ENCODE measurements around the gene PRSS37. TPM values are rescaled to one million over a fixed set of nuclear protein-coding genes. Genes with fewer than 3 reads are reported as not detected.

The PRSS37 gene
- total and polyA plus RNA-seq, 10 donors = not detected

DNA sequence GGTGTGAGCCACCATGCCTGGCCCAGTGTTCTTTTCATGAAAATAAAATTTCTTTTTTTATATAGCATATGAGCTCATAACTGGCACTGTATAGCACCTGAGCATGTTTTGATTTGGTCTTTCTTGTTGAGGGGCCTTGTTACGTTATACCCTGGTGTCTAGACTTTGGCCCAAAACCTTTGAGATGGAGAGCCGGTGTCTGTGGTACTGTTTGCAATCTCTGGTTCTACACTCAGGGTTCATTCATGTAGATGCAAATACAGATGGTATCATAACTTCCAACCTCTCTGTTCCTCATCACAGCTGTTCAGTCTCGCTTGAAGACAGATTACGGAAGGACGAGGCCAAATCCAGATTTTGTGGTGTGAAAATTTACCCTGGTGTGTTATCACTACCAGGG lies 51.4 kb downstream of the PRSS37 start, which contains the start of gene TAS2R5:
TSS of gene TAS2R5 (plus strand) at position 301 of the 400 bp plus-strand sequence. CDS start 145 bp downstream, outside the sequence.
- Histone ChIP-seq H3K27me3 (replicated peaks in 1 of 7) (no peaks in the 10 kb centered on the region), H3K4me3 (no peak within 1 kb of the TSS), H3K36me3 (peaks cover 0 to 36% (median 11%) of the 10 kb centered on the region in 6 donors), H3K27ac (no peak within 1 kb of the TSS), H3K9me3 (no peaks in the 10 kb centered on the region), H3K4me1 (peaks cover 0 to 9% (median 0%) of the 10 kb centered on the region in 6 donors)
- 76 to 98% (median 88%) methylated on average over 5 of the region's 5 CpGs for WGBS, 5 donors
- no peak for TF ChIP-seq POLR2AphosphoS5 (IDR thresholded peaks at IDR 0.05)
- TF ChIP-seq, protein P1, sequence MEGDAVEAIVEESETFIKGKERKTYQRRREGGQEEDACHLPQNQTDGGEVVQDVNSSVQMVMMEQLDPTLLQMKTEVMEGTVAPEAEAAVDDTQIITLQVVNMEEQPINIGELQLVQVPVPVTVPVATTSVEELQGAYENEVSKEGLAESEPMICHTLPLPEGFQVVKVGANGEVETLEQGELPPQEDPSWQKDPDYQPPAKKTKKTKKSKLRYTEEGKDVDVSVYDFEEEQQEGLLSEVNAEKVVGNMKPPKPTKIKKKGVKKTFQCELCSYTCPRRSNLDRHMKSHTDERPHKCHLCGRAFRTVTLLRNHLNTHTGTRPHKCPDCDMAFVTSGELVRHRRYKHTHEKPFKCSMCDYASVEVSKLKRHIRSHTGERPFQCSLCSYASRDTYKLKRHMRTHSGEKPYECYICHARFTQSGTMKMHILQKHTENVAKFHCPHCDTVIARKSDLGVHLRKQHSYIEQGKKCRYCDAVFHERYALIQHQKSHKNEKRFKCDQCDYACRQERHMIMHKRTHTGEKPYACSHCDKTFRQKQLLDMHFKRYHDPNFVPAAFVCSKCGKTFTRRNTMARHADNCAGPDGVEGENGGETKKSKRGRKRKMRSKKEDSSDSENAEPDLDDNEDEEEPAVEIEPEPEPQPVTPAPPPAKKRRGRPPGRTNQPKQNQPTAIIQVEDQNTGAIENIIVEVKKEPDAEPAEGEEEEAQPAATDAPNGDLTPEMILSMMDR (IDR thresholded peaks at IDR 0.05 in 8 of 11, conservative IDR thresholded peaks at IDR 0.05 in 3 of 11) = no peak
- no peak for TF ChIP-seq POLR2A (IDR thresholded peaks at IDR 0.05)
- intact Hi-C loops (cut with DNase I; ENCODE audit: low total_unique reads) = no loop called here
- no peak for DNase-seq

DNA sequence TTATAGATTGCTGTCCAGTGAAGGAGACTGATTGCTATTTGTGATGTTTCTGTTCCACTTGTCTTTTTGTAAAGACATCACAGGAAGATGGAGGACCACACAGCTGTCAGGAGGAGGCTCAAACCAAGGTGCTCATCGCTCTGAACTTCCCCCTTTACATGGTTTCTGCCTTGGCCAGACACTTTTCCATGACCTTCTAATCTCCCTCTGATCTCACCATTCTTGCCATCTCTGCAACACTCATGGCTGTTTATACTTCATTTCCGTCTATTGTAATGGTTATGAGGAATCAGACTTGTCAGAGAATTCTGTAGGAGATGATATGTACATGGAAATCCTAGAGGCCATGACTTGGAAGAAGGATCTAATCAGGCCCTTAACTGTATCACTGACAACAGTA lies 53.0 kb downstream of the PRSS37 start:
- WGBS, 5 donors = 69 to 87% (median 82%) methylated on average over 2 of the region's 2 CpGs
- Histone ChIP-seq H3K27me3 (replicated peaks in 1 of 7) (no peaks in the 10 kb centered on the region), H3K27ac (no peak overlapping the region), H3K4me1 (peaks cover 0 to 9% (median 0%) of the 10 kb centered on the region in 6 donors), H3K36me3 (peaks cover 0 to 29% (median 11%) of the 10 kb centered on the region in 6 donors), H3K9me3 (no peaks in the 10 kb centered on the region), H3K4me3 (no peak overlapping the region)
- TF ChIP-seq POLR2A (IDR thresholded peaks at IDR 0.05) (no peak), POLR2AphosphoS5 (IDR thresholded peaks at IDR 0.05) (no peak)
- TF ChIP-seq, protein P1 (IDR thresholded peaks at IDR 0.05 in 8 of 11, conservative IDR thresholded peaks at IDR 0.05 in 3 of 11) = no peak
- DNase-seq = no peak
- intact Hi-C loops (cut with DNase I; ENCODE audit: low total_unique reads) = no loop called here

Other genes starting within 250 kb of the PRSS37 start
- 10 to 100 TPM; 37.9 to 68.4 (median 59.3) TPM for gene DENND11, start 139.3 kb downstream of the PRSS37 start, total RNA-seq
- gene DENND11, start 139.3 kb downstream of the PRSS37 start, polyA plus RNA-seq = 10 to 100 TPM in 1 of 3 donors, 1 to 10 TPM in 2; 7.6 to 14.4 (median 7.9) TPM
- not detected for gene WEE2, start 133.1 kb downstream of the PRSS37 start, total RNA-seq
- gene WEE2, start 133.1 kb downstream of the PRSS37 start, polyA plus RNA-seq = under 1 TPM in 1 of 3 donors, not detected in 2; 0.04 TPM
- 100 to 1,000 TPM in 2 of 7 donors, 10 to 100 TPM in 5; 69.3 to 122 (median 83.2) TPM for gene SSBP1, start 103.1 kb downstream of the PRSS37 start, total RNA-seq
- 100 to 1,000 TPM; 145 to 185 (median 166) TPM for gene SSBP1, start 103.1 kb downstream of the PRSS37 start, polyA plus RNA-seq
- 1 to 10 TPM; 1.5 to 9.3 (median 4.8) TPM for gene TAS2R3, start 77.4 kb downstream of the PRSS37 start, total RNA-seq
- not detected for gene TAS2R3, start 77.4 kb downstream of the PRSS37 start, polyA plus RNA-seq
- 1 to 10 TPM in 6 of 7 donors, under 1 TPM in 1; 0.94 to 4.8 (median 2.6) TPM for gene TAS2R4, start 64.8 kb downstream of the PRSS37 start, total RNA-seq
- gene TAS2R4, start 64.8 kb downstream of the PRSS37 start, polyA plus RNA-seq = under 1 TPM; 0.17 to 0.48 (median 0.17) TPM
- gene TAS2R5, start 51.3 kb downstream of the PRSS37 start, total RNA-seq = 1 to 10 TPM; 1.7 to 5.7 (median 2.9) TPM
- 1 to 10 TPM in 1 of 3 donors, under 1 TPM in 2; 0.58 to 1.0 (median 0.63) TPM for gene TAS2R5, start 51.3 kb downstream of the PRSS37 start, polyA plus RNA-seq
- gene OR9A4, start 74.9 kb upstream of the PRSS37 start, total RNA-seq = not detected
- not detected for gene OR9A4, start 74.9 kb upstream of the PRSS37 start, polyA plus RNA-seq
- gene CLEC5A, start 105.5 kb upstream of the PRSS37 start, total RNA-seq = 1 to 10 TPM in 5 of 7 donors, under 1 TPM in 2; 0.41 to 5.8 (median 1.5) TPM
- gene CLEC5A, start 105.5 kb upstream of the PRSS37 start, polyA plus RNA-seq = under 1 TPM; 0.09 to 0.48 (median 0.27) TPM
- not detected for gene TAS2R38, start 132.3 kb upstream of the PRSS37 start, total RNA-seq
- gene TAS2R38, start 132.3 kb upstream of the PRSS37 start, polyA plus RNA-seq = not detected
- 100 to 1,000 TPM in 1 of 7 donors, 10 to 100 TPM in 6; 28.8 to 143 (median 67.5) TPM for gene MGAM, start 154.4 kb upstream of the PRSS37 start, total RNA-seq
- gene MGAM, start 154.4 kb upstream of the PRSS37 start, polyA plus RNA-seq = 1 to 10 TPM in 2 of 3 donors, under 1 TPM in 1; 0.26 to 1.8 (median 1.0) TPM